ENCODE data around the gene SEC14L1.

The SEC14L1 gene

GRCh38 chr17:77216486-77216885 is 75.7 kb downstream of the SEC14L1 start:
- H3K79me2 ChIP-seq (ENCODE audit: control insufficient read depth, insufficient read depth, low read length, poor library complexity), result no peaks in the 10 kb centered on the region
- H2BK12ac ChIP-seq (ENCODE audit: low read length), result no peak overlapping the region
- H3K4me1 ChIP-seq (ENCODE audit: control insufficient read depth in 1 of 2, insufficient read depth in 2 of 2, low read length in 2 of 2), result no peaks in the 10 kb centered on the region
- peaks cover 3% of the 10 kb centered on the region for H3K9me3 ChIP-seq (ENCODE audit: insufficient read depth, low read depth, low read length)
- H4K91ac ChIP-seq (ENCODE audit: low read depth, low read length), result no peak overlapping the region
- H3K27me3 ChIP-seq (ENCODE audit: insufficient read depth, low read length), result no peaks in the 10 kb centered on the region
- H3K23ac ChIP-seq (ENCODE audit: low read length), result no peak overlapping the region
- no peak overlapping the region for H2BK120ac ChIP-seq (ENCODE audit: insufficient read depth, low read length, poor library complexity)
- WGBS (ENCODE audit: extremely low coverage, insufficient coverage, insufficient read length), result no CpG with 5 or more reads among the region's 5 CpGs
- H3K4me3 ChIP-seq (ENCODE audit: low read depth, low read length), result no peak overlapping the region
- peaks cover 46 to 56% of the 10 kb centered on the region in 2 experiments for H3K36me3 ChIP-seq (ENCODE audit: control insufficient read depth in 1 of 2, insufficient read depth in 2 of 2, low read length in 2 of 2)
- H3K14ac ChIP-seq (ENCODE audit: low read length), result no peak overlapping the region
- H3K79me1 ChIP-seq (ENCODE audit: low read length), result no peaks in the 10 kb centered on the region
- H3K27ac ChIP-seq (ENCODE audit: low read depth, low read length), result no peak overlapping the region
- no peak overlapping the region for H4K8ac ChIP-seq (ENCODE audit: low read depth, low read length)
- no peak overlapping the region for H3K4ac ChIP-seq (ENCODE audit: low read depth, low read length)
- H3K4me2 ChIP-seq (ENCODE audit: low read length), result no peak overlapping the region
- H4K12ac ChIP-seq (ENCODE audit: low read depth, low read length), result no peak overlapping the region
- H2AFZ ChIP-seq (ENCODE audit: insufficient read depth, low read length, poor library complexity), result no peak overlapping the region
- no peak overlapping the region for H2AK5ac ChIP-seq (ENCODE audit: low read length)
- no peak overlapping the region for H3K18ac ChIP-seq (ENCODE audit: low read length)
- no peak overlapping the region for H2BK5ac ChIP-seq (ENCODE audit: low read depth, low read length, poor library complexity)
- no peak for DNase-seq
- H3K9ac ChIP-seq (ENCODE audit: low read length), result no peak overlapping the region

- Histone ChIP-seq H3K4me1 (ENCODE audit: control insufficient read depth in 1 of 2, insufficient read depth in 2 of 2, low read length in 2 of 2) (no peaks in the 10 kb centered on the region), H4K8ac (ENCODE audit: low read depth, low read length) (no peak overlapping the region), H3K9me3 (ENCODE audit: insufficient read depth, low read depth, low read length) (peaks cover 3% of the 10 kb centered on the region), H2BK5ac (ENCODE audit: low read depth, low read length, poor library complexity) (no peak overlapping the region), H3K14ac (ENCODE audit: low read length) (no peak overlapping the region), H3K79me2 (ENCODE audit: control insufficient read depth, insufficient read depth, low read length, poor library complexity) (no peaks in the 10 kb centered on the region), H3K18ac (ENCODE audit: low read length) (no peak overlapping the region), H2AK5ac (ENCODE audit: low read length) (no peak overlapping the region), H2AFZ (ENCODE audit: insufficient read depth, low read length, poor library complexity) (no peak overlapping the region), H3K4ac (ENCODE audit: low read depth, low read length) (no peak overlapping the region), H3K9ac (ENCODE audit: low read length) (no peak overlapping the region), H2BK12ac (ENCODE audit: low read length) (no peak overlapping the region), H3K4me3 (ENCODE audit: low read depth, low read length) (no peak overlapping the region), H3K79me1 (ENCODE audit: low read length) (no peaks in the 10 kb centered on the region), H3K36me3 (ENCODE audit: control insufficient read depth in 1 of 2, insufficient read depth in 2 of 2, low read length in 2 of 2) (peaks cover 39 to 50% of the 10 kb centered on the region in 2 experiments), H4K12ac (ENCODE audit: low read depth, low read length) (no peak overlapping the region), H3K4me2 (ENCODE audit: low read length) (no peak overlapping the region), H3K27ac (ENCODE audit: low read depth, low read length) (no peak overlapping the region), H3K27me3 (ENCODE audit: insufficient read depth, low read length) (no peaks in the 10 kb centered on the region), H3K23ac (ENCODE audit: low read length) (no peak overlapping the region), H4K91ac (ENCODE audit: low read depth, low read length) (no peak overlapping the region), H2BK120ac (ENCODE audit: insufficient read depth, low read length, poor library complexity) (no peak overlapping the region)
- WGBS (ENCODE audit: extremely low coverage, insufficient coverage, insufficient read length), result no CpG with 5 or more reads among the region's 11 CpGs
- DNase-seq, result no peak
Measured at GRCh38 chr17:77217123-77217522, 76.4 kb downstream of the SEC14L1 start.

DNA sequence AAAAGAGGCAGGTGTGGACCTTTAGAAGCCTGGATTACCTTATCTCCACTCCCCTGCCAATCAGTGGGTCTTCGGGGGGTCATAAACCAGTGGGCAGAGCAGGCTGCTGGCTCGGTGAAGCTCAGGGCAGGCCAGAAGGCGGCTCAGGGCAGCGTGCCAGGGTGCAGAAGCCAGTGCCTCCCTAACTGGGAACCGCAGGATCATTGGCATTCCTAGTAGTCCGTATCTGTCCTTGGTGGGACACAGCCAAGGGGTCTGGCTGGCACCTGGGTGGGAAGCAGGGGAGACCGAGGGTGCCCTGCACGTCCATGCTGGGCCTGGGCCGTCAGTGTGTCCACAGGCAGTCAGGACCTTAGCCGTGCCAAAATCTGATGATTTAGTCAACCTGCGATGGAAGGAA is 76.8 kb downstream of the SEC14L1 start:
- Histone ChIP-seq H3K4ac (ENCODE audit: low read depth, low read length) (no peak overlapping the region), H3K27me3 (ENCODE audit: insufficient read depth, low read length) (no peaks in the 10 kb centered on the region), H2BK120ac (ENCODE audit: insufficient read depth, low read length, poor library complexity) (no peak overlapping the region), H3K14ac (ENCODE audit: low read length) (no peak overlapping the region), H4K8ac (ENCODE audit: low read depth, low read length) (no peak overlapping the region), H3K9me3 (ENCODE audit: insufficient read depth, low read depth, low read length) (peaks cover 3% of the 10 kb centered on the region), H3K36me3 (ENCODE audit: control insufficient read depth in 1 of 2, insufficient read depth in 2 of 2, low read length in 2 of 2) (peaks cover 35 to 46% of the 10 kb centered on the region in 2 experiments), H3K79me2 (ENCODE audit: control insufficient read depth, insufficient read depth, low read length, poor library complexity) (no peaks in the 10 kb centered on the region), H4K91ac (ENCODE audit: low read depth, low read length) (no peak overlapping the region), H4K12ac (ENCODE audit: low read depth, low read length) (no peak overlapping the region), H3K4me2 (ENCODE audit: low read length) (no peak overlapping the region), H3K18ac (ENCODE audit: low read length) (no peak overlapping the region), H3K9ac (ENCODE audit: low read length) (no peak overlapping the region), H2BK12ac (ENCODE audit: low read length) (no peak overlapping the region), H3K4me1 (ENCODE audit: control insufficient read depth in 1 of 2, insufficient read depth in 2 of 2, low read length in 2 of 2) (no peaks in the 10 kb centered on the region), H3K4me3 (ENCODE audit: low read depth, low read length) (no peak overlapping the region), H2BK5ac (ENCODE audit: low read depth, low read length, poor library complexity) (no peak overlapping the region), H3K23ac (ENCODE audit: low read length) (no peak overlapping the region), H3K27ac (ENCODE audit: low read depth, low read length) (no peak overlapping the region), H2AK5ac (ENCODE audit: low read length) (no peak overlapping the region), H3K79me1 (ENCODE audit: low read length) (no peaks in the 10 kb centered on the region), H2AFZ (ENCODE audit: insufficient read depth, low read length, poor library complexity) (no peak overlapping the region)
- no CpG with 5 or more reads among the region's 11 CpGs for WGBS (ENCODE audit: extremely low coverage, insufficient coverage, insufficient read length)
- no peak for DNase-seq

DNA sequence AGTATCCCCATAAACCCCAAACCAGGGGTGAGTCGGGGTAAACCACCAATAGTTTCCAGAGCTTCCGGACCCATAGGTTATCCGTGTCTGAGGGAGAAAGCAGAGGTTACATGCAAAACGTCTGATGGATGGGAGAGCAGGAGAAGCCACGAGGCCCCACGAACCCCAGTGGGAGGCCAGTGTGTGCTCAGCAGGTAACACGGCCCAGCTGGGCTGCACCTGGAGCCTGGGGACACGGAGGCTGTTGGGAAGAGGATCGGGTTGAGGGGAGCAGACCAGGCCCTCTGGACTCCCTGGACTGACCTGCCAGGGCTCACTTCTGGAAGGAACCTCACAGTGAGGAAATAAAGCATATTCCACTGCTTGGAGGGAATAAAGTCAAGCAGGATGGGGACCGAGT is 78.1 kb downstream of the SEC14L1 start:
- no peak overlapping the region for H3K27ac ChIP-seq (ENCODE audit: low read depth, low read length)
- no peaks in the 10 kb centered on the region for H3K4me1 ChIP-seq (ENCODE audit: control insufficient read depth in 1 of 2, insufficient read depth in 2 of 2, low read length in 2 of 2)
- H4K8ac ChIP-seq (ENCODE audit: low read depth, low read length), result no peak overlapping the region
- H2BK120ac ChIP-seq (ENCODE audit: insufficient read depth, low read length, poor library complexity), result no peak overlapping the region
- H3K18ac ChIP-seq (ENCODE audit: low read length), result no peak overlapping the region
- no peak overlapping the region for H4K12ac ChIP-seq (ENCODE audit: low read depth, low read length)
- no peak overlapping the region for H3K9ac ChIP-seq (ENCODE audit: low read length)
- no peaks in the 10 kb centered on the region for H3K79me1 ChIP-seq (ENCODE audit: low read length)
- no peak overlapping the region for H2AFZ ChIP-seq (ENCODE audit: insufficient read depth, low read length, poor library complexity)
- no peak overlapping the region for H2BK12ac ChIP-seq (ENCODE audit: low read length)
- H2AK5ac ChIP-seq (ENCODE audit: low read length), result no peak overlapping the region
- no peak overlapping the region for H3K4ac ChIP-seq (ENCODE audit: low read depth, low read length)
- H3K23ac ChIP-seq (ENCODE audit: low read length), result no peak overlapping the region
- no peak for DNase-seq
- H2BK5ac ChIP-seq (ENCODE audit: low read depth, low read length, poor library complexity), result no peak overlapping the region
- H3K36me3 ChIP-seq (ENCODE audit: control insufficient read depth in 1 of 2, insufficient read depth in 2 of 2, low read length in 2 of 2), result peaks cover 22 to 33% of the 10 kb centered on the region in 2 experiments
- no peak overlapping the region for H3K14ac ChIP-seq (ENCODE audit: low read length)
- H3K4me3 ChIP-seq (ENCODE audit: low read depth, low read length), result no peak overlapping the region
- peaks cover 3% of the 10 kb centered on the region for H3K9me3 ChIP-seq (ENCODE audit: insufficient read depth, low read depth, low read length)
- no peaks in the 10 kb centered on the region for H3K27me3 ChIP-seq (ENCODE audit: insufficient read depth, low read length)
- WGBS (ENCODE audit: extremely low coverage, insufficient coverage, insufficient read length), result no CpG with 5 or more reads among the region's 10 CpGs
- no peaks in the 10 kb centered on the region for H3K79me2 ChIP-seq (ENCODE audit: control insufficient read depth, insufficient read depth, low read length, poor library complexity)
- H4K91ac ChIP-seq (ENCODE audit: low read depth, low read length), result no peak overlapping the region
- H3K4me2 ChIP-seq (ENCODE audit: low read length), result no peak overlapping the region

Data from trophoblast cell (in vitro differentiated cells and primary cell).